Fibroblast of mammary gland (primary cell): ENCODE measurements around the gene SGCA.

ENCODE experiments used
- DNase-seq: peaks from one replicate; pipeline ENCODE4 v3.0.0-alpha.2; 2010; ENCODE audit warnings: low read depth
- H3K4me3 ChIP-seq: 2 replicates; pipeline ENCODE4 v1.5.1; 2011; ENCODE audit warnings: low read depth, mild to moderate bottlenecking, low read length, moderate library complexity; ENCODE audit not compliant: control insufficient read depth
- TF ChIP-seq, protein P1 (sequence below): conservative IDR thresholded peaks from 2 replicates; pipeline ENCODE4 v1.5.1; 2011; ENCODE audit warnings: low read depth, low read length, inconsistent platforms; ENCODE audit not compliant: control insufficient read depth, insufficient read depth

The SGCA gene

DNA sequence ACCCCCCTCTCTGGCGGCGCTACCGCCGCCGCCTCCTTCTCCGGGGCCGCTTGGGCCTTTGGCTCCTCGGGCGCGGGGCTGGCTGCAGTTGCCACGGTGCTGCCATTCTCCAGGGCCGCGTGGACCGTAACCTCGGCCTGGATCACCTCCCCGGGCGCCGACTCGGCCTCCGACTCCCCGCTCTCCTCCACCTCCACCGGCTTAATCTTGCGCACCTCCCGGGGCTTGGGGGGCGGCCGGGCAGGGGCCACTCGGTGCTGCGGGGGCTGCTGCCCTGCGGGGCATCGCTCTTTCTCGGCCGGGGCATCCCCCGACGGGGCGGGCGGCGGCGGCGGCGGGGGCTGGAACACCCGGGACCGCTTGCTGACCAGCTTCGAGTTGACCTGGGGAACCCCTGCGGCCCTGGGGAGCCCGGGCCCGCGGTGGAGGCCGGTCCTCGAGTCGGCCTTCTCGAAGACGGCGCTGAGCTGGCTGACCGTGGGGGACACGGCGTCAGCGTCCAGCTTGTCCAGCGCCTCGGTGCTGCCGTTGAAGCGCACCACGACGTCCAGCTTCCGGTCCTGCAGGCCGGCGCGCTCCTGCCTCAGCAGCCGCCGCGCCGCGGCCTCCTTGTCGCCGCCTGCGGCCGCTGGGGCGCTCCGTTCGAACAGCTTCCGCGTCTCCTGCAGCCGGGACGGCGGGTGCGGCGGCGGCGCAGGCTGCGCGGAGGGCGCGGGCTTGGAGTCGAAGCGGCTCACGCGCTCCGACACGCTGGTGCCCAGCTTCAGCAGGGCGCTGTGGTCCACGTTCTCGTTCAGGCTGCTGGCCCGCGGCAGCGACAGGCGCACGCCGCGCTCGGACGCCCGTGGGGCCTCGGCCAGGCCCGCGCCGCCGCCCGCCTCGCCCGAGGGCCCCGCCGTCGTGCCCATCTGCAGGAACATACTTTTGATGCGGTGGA, 16.1 kb upstream of the SGCA start:
- TF ChIP-seq, protein P1, sequence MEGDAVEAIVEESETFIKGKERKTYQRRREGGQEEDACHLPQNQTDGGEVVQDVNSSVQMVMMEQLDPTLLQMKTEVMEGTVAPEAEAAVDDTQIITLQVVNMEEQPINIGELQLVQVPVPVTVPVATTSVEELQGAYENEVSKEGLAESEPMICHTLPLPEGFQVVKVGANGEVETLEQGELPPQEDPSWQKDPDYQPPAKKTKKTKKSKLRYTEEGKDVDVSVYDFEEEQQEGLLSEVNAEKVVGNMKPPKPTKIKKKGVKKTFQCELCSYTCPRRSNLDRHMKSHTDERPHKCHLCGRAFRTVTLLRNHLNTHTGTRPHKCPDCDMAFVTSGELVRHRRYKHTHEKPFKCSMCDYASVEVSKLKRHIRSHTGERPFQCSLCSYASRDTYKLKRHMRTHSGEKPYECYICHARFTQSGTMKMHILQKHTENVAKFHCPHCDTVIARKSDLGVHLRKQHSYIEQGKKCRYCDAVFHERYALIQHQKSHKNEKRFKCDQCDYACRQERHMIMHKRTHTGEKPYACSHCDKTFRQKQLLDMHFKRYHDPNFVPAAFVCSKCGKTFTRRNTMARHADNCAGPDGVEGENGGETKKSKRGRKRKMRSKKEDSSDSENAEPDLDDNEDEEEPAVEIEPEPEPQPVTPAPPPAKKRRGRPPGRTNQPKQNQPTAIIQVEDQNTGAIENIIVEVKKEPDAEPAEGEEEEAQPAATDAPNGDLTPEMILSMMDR = no peak
- DNase-seq = peak; percentile 52
- H3K4me3 ChIP-seq = peak overlapping the region; percentile 77

DNA sequence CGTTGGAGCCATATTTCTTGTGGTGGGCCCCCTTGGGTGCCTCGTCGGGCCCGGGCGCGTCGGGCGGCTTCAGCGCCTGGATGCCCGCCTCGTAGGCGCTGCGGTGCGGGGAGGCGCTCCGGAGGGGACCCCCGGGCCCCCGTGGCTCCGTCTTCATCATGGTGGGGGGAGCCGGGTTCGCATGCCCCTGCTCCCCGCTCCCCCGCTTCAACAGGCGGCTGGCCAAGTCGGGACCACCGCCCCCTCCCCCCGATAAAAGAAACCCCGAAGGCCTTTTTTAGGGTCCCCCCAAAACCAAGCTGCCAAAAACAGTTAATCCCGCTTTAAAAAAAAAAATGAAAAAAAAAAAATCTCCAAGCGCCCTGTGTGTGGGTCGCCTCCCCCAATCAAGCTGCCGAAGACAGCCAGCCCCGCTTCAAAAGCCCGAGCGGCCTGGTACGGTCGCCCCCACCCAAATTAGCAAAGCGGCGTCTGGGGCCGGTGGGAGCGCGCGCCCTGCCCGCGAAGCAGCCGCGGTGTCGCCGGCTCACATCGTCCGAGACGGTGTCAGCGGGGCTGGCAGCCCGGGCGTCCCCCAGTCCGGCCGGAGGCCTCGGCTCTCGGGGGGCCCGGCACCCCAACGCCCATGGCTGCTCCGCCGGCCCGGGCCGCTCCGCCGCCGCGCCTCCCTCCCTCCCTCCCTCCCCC, 15.3 kb upstream of the SGCA start, which contains the start of gene PPP1R9B:
Gene PPP1R9B (minus strand): TSS at position 324 of the 687 bp plus-strand sequence. CDS start 164 bp downstream, at position 160.
- DNase-seq = no peak
- H3K4me3 ChIP-seq = peak within 1 kb of the TSS; percentile 77
- TF ChIP-seq, protein P1 = no peak

DNA sequence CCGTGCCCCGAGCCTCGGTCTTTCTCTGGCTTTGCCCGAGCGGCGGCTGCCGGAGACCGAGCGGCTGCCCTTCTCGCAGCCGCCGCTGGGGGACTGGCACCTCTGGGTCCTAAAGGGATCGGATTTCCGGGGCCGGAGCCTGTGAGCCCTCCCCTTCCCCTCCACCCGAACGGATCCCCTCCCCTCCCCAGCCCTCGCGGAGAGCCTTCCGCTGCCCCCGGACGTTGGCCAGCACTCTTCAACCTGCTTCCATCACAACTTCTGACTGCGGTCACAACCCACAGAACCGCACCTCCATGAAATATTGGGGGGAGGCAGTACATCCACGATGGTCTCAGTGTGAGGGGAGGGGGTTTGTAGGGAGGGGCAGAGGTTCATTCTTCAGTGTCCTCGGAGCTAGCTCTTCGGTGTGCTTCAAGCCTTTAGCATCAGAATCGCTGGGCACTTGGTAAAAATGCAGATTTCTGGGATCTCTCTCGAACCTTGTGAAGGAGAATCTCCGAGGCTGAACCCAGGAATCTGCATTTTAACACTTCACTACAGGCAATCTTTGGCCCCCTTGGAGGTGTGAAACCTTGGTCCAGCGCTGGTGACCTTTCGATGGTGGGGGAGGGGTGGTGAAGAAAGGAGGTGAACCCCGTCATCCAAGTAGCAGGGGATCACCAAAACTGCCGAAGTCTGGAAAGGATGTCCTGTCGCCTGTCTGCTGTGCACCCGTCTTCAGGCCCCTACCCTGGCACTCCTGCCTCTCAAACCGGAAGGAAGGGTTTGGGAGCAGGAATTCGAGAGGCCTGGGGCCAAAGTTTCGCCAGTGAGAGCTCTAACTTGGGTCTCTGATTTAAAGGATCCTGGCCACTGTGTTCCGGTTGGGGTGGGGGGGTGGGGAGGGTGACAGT, 14.5 kb upstream of the SGCA start:
- peak overlapping the region; percentile 77 for H3K4me3 ChIP-seq
- peak; percentile 84 for DNase-seq
- TF ChIP-seq, protein P1 = peak; percentile 53

DNA sequence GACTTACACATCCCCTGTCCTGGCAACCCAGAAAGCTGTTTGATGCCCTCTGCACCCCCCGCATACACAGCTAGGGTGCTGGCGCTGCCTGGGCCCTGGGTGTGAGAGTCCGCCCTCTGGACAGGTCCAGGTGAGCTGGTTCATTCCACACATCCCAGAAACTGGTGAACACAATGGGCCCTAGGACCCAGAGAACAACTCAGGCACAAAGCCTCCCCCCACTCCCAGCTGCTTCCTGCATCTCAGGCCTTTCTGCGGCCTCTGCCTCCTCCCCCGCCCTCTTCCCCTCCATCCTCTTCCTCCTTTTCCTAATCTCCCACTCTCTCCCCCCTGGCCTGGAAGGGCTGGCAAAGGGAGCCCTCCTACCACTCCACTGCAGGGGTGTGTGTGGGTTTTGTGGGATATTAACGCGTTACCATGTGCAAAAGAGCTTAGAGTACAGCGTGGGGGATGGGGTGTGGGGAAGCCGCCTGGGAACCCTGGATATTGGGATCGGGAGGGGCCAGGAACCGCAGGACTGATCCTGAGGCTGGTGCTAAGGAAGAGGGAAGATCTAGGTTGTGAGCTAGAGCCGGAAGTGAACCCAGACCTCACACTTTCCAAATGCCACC, 13.8 kb upstream of the SGCA start:
- H3K4me3 ChIP-seq = peak overlapping the region; percentile 77
- DNase-seq = peak; percentile 86
- TF ChIP-seq, protein P1 = no peak

DNA sequence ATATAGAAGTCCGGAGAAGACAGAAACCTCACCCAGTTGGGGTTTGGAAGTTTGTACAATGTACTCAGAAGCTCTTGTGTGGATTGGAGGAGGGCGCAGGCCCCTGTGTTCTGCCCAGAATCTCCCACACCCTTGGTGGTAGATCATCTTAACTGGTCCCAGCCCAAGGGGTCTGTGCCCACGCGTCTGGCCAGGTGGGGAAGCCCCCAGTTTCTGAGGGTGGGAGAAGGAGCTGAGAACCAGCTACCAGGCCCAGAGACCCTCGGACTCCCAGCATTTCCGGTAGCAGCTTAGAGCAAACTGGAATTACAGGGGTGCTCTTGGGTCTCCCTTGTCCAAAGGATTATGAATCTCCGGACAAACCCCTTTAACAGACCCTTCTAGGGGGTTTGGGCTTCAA, 13.1 kb upstream of the SGCA start:
- TF ChIP-seq, protein P1 = no peak
- no peak for DNase-seq
- no peak overlapping the region for H3K4me3 ChIP-seq
